GM18951 (cell line): Measurements from ENCODE around the gene ERGIC1.
"Not testable (repeated sequence)": the region's sequence is repeated elsewhere in the genome, so short reads cannot be mapped to it uniquely, and the experiment has no call there.

Experiments
- POLR2A ChIP-seq: IDR thresholded peaks from 4 replicates; pipeline ENCODE4 v1.6.1; 2011; ENCODE audit warnings: mild to moderate bottlenecking; ENCODE audit not compliant: insufficient read length, insufficient read depth; ENCODE audit errors: extremely low read depth
- in situ Hi-C: fragments of 300-500 bp; cut with MboI; formaldehyde crosslinking; loops from one replicate; pipeline ENCODE4 v1.12.0; 2022; ENCODE audit warnings: low sequenced_read_pairs, mixed read lengths, inconsistent platforms; ENCODE audit not compliant: unreplicated experiment

ERGIC1 gene

GRCh38 chr5:172838151-172838875, 4.3 kb downstream of the ERGIC1 start:
- in situ Hi-C loops, result no loop called here
- TF ChIP-seq POLR2A, result no peak

DNA sequence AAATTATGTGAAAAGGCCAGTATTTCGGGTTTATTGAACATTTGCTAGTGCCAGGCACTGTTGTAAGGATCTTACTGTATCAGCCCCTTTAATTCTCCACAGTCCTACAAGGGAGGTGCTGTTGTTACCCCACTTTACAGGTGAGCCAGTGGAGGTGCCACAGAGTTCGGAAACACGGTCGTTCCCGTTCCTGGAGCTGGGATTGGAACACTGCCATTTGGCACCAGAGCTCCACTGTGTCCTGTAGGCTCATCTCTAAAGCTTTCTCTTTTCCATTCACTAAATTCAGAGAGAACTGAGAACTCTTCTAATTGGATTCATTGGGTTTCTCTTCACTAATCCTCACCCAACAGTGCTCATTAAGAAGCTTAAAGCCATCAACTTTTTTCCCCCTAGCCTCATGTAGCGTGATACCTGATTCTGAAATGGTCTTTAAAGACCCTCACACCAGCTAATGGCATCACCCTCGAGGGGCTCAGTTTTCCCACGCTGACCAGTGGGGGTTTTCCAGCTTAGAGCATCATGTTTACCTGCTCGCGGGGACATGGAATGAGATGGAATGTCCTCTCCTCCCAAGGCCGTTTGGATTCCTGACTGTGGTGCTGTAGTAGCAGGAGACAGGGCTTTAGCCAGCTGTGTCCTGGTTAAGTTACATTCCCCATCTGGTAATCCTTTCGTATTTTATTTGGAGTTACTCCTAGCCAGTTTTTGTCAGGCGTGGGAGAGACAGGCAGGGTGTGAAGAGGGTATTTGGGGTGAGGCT, 5.8 kb downstream of the ERGIC1 start:
- in situ Hi-C loops, result no loop called here
- no peak for TF ChIP-seq POLR2A

DNA sequence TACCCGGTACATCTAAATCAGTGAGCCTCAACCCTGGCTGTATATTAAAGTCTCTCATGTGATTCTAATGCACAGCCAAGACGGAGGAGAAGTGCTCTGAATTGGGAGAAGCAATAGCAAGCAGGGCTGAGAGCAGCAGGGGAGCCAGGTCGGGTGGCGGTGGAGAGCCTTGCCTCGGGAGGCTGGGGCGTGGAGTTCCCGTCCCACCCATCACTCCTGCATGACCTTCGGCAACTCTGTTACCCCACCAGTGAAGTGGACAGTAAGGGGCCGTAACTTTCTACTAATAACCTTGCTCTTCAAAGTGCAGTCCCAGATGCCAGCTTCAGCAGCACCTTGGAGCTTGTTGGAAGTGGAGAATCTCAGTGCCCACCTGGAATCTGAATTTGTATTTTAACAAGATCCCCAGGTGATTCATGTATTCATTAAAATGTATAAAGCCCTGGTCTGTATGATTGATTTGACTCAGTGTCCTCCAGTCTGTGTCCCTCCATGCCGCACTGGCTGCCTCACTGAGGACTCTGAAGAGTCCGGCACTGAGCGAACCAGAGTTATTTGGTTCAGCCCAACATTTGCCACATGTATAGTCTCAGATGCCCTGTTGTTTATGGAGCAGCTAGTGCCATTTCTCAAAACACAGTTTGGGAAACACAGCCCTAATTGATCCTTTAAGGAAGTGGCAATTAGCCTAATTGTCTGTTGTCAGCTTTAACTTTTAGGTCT, 6.5 kb downstream of the ERGIC1 start:
- TF ChIP-seq POLR2A, result no peak
- in situ Hi-C loops, result no loop called here

DNA sequence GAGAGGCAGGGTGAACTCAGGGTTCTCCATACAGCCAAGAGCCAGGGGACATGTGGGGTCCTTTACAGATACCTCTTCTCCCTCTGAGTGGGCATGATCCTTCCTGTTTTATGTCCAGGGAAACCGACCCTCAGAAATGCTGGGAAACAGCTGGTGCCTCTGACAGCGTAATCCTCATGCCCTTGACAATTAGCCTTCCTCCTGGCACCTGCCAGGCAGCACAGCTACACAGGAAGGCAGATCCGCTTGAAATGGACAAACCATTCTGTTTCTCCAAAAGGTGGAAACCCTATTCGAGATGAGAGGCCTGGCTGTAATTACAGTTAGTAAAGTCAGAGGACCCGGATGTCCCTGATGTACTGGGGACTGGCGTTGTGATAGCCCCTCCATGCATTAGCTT, 7.2 kb downstream of the ERGIC1 start:
- in situ Hi-C loops, result no loop called here
- no peak for TF ChIP-seq POLR2A

- in situ Hi-C loops, result no loop called here
- no peak for TF ChIP-seq POLR2A
These were observed 9.9 kb downstream of the ERGIC1 start for GRCh38 chr5:172843825-172844576.

DNA sequence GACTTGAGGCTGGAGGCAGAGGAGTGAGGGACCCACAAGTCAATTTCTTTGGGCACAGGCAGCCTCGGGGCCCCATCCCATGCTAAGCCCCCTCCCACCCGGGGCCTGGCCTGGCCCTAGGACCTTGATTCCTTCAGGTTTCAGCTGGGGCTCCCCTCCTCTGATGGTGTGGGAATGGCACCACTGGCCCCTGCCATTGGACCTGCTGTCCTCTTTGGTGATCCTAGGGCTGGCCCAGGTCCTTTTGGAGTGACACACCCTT, 10.5 kb downstream of the ERGIC1 start:
- in situ Hi-C loops, result no loop called here
- no peak for TF ChIP-seq POLR2A

DNA sequence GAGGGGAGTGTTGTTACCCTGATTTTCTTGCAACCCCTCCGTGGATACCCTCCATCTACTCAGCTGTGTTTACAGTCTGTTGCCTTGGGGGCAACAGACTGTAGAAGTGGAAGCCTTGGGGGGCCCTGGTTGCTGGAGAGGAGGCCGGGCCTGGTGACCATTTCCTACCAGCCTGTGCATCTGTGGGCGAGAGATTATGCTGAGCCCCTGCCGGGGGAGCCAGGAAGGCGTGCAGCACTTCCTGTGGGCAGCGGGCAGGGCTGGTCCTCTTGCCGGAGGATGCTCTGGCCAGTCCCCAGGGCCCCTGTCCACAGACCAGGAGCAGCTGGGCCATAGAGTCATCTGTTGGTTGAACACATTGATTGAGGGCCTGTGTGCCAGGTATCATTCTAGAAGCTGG, 11.1 kb downstream of the ERGIC1 start:
- no peak for TF ChIP-seq POLR2A
- in situ Hi-C loops, result no loop called here

DNA sequence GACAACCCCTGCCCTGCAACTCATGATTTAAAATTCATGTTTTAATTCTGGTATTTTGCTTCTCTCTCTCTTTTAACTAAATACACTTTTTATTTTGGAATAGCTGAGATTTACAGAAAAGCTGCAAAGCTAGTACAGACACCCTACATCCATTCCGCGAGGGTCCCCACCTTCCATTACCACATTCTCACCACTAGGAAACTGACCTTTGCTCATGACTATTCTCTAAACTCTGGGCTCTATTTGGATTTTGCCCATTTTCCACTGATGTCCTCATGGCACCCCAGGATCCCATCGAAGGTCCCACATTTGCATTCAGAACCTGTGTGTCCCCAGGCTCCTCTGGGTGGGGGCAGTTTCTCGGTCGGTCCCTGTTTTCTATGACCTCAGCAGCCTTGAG, 11.5 kb downstream of the ERGIC1 start:
- in situ Hi-C loops, result no loop called here
- TF ChIP-seq POLR2A, result no peak

DNA sequence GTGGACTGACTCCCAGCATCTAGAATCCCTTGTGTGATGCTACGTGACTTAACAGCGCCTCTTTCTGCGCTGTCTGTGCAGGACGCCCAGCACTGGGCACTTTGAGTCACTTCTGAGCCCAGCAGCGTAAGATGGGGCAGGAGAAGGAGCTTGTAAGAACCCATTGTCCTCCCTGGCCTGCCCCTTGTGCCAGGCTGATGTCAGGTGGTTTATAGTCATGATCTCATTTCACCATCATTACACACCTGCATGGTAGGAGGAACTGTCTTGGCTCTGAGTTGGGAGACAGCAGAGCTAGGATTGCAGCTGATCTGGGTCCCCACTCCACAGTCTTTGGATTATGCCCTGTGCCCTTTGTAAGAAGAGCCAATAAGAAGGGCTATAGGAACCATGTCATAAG, 12.2 kb downstream of the ERGIC1 start:
- in situ Hi-C loops, result no loop called here

DNA sequence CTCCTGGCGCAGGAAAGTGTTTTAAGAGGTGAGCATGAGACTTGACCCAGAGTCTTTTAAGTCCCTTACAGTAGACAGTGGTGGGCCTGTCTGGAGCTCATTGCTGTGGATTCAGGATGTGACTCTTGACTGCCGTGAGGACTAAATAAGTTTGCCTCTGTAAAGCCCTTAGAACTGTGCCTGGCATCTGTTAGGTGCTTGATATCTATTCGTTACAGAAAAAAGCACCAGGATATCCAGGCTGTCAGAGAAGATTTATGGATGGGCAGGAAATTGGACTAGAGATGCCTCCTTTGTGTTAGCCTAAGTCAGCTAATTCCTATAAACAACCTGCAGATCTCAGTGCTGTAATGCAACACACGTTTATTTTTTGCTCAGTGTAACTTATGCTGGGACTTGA, 12.6 kb downstream of the ERGIC1 start:
- no peak for TF ChIP-seq POLR2A

More for the DNA sequence above, 12.2 kb downstream of the ERGIC1 start:
- TF ChIP-seq POLR2A, result no peak

GRCh38 chr5:172847584-172847983, 13.5 kb downstream of the ERGIC1 start:
- in situ Hi-C loops, result not testable (repeated sequence)

More for the DNA sequence above, 12.6 kb downstream of the ERGIC1 start:
- in situ Hi-C loops, result no loop called here

DNA sequence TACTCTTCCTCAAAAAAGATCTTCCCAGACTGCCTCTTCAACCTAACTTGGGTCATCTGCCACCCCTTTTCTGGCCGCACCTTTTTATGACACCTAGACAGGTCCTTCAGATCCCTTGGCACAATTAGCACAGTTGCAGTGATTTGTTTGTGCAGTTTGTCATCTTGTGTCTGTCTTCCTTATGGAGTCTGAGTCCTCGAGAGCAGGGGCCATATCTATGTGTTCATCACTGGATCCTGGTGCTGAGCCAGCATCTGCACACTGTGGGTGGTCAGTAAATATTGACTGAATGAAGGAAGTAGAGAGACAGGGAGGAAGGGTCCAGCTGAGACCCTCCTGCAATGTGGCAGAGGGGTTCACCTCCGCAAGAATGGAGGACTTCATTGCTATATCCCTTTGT, 14.4 kb downstream of the ERGIC1 start:
- in situ Hi-C loops, result no loop called here
- TF ChIP-seq POLR2A, result no peak
